DOHH2 (cell line): ENCODE measurements around the gene ANK3.

Experiments
- CTCF ChIP-seq: fragments of 200-600 bp; sonication (generic); IDR thresholded peaks from one replicate; pipeline ENCODE4 v1.5.1; 2014; ENCODE audit warnings: antibody characterized with exemption, mild to moderate bottlenecking, low read depth, low read length; ENCODE audit not compliant: poor library complexity, severe bottlenecking
- EZH2phosphoT487 ChIP-seq: fragments of 200-600 bp; sonication (generic); IDR thresholded peaks from 2 replicates; pipeline ENCODE4 v1.6.1; 2017; ENCODE audit warnings: borderline replicate concordance, mild to moderate bottlenecking, antibody characterized with exemption, low read length, moderate library complexity, mixed read lengths

- TF ChIP-seq CTCF (no peak), EZH2phosphoT487 (no peak)
Measured at GRCh38 chr10:60380781-60381180, 8.9 kb downstream of the ANK3 start.
